ENCODE data around the gene TRAF1.

GRCh38 chr9:120942186-120943001, 15.8 kb upstream of the TRAF1 start:
- no peak for TF ChIP-seq TSC22D2 (CRISPR knock-in tag; IDR thresholded peaks at IDR 0.05; ENCODE audit: borderline replicate concordance)
- TF ChIP-seq HCFC1 (IDR thresholded peaks at IDR 0.05; ENCODE audit: low read depth, low read length) = no peak
- TF ChIP-seq CTCF (CRISPR knock-in tag; IDR thresholded peaks at IDR 0.05) = no peak
- no peak for TF ChIP-seq ZBTB1 (CRISPR knock-in tag; IDR thresholded peaks at IDR 0.05; ENCODE audit: borderline replicate concordance)
- no peak for TF ChIP-seq PPARG (CRISPR knock-in tag; conservative IDR thresholded peaks at IDR 0.05)
- TF ChIP-seq HDAC2 (CRISPR knock-in tag; IDR thresholded peaks at IDR 0.05) = no peak
- no peak for TF ChIP-seq ZNF558 (CRISPR knock-in tag; IDR thresholded peaks at IDR 0.05; ENCODE audit: borderline replicate concordance)
- TF ChIP-seq POLR2AphosphoS5 (IDR thresholded peaks at IDR 0.05; ENCODE audit: low read depth, low read length) = no peak
- TF ChIP-seq SCMH1 (CRISPR knock-in tag; IDR thresholded peaks at IDR 0.05; ENCODE audit: borderline replicate concordance) = no peak
- TF ChIP-seq GTF3A (CRISPR knock-in tag; conservative IDR thresholded peaks at IDR 0.05) = no peak
- no peak for TF ChIP-seq RCOR2 (CRISPR knock-in tag; IDR thresholded peaks at IDR 0.05)
- TF ChIP-seq ZNF460 (CRISPR knock-in tag; IDR thresholded peaks at IDR 0.05; ENCODE audit: borderline replicate concordance) = no peak
- TF ChIP-seq ETS1 (CRISPR knock-in tag; IDR thresholded peaks at IDR 0.05) = no peak
- no peak for TF ChIP-seq ATF6 (CRISPR knock-in tag; conservative IDR thresholded peaks at IDR 0.05)

Measured in HepG2 (cell line).